NCI-H2196 (cell line): Measurements from ENCODE around the gene TRPV4.
A peak's percentile ranks its signal among the peaks of the same experiment; 100 is the strongest.
"Not testable (repeated sequence)": the region's sequence is repeated elsewhere in the genome, so short reads cannot be mapped to it uniquely, and the experiment has no call there.

Source experiments
- DNase-seq: peaks from one replicate; lab custom pipeline; 2025; ENCODE audit not compliant: unreplicated experiment; lab: John Stamatoyannopoulos, UW

The TRPV4 gene

DNA sequence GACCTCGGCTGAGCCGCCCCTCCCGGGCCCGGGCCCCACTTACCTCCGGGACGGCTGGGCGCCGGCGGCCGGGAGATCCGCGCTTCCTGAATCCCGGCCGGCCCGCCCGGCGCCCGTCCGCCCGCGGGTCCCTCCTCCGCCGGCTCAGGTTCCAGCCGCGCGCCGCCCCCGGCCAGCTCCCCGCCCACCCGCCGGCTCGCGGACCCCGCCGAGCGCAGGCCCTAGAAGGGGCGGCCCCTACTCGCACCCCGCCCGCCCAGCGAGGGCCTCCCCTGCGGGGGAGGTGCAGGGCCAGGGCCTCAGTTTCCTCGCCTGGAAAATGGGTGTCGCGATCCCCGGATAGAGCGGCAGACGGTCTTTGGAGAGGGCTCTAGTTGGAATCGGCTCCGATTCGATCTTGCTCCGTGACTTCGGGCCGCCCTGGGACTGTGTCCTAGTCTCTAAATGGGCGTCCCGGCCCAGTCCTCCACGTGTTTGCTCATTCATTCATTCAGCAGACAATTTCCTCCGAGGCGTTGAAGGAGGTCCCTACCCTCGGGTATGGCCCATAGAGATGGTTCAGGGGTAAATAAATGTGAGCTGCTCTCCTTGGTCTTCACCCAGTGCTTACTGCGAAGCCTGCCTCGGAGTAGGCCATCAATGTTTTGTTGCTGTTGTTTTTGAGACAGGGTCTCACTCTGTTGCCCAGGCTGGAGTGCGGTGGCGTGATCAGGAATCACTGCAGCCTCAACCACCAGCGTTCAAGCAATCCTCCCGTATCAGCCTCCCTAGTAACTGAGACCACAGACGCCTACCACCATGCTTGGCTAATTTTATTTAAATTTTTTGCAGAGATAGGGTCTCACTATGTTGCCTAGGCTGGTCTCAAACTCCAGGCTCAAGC, at the start of gene TRPV4:
Gene TRPV4, minus strand, starts transcription at position 92 of the 883 bp plus-strand sequence. CDS start 18,602 bp downstream, outside the sequence.
- no peak for DNase-seq

DNA sequence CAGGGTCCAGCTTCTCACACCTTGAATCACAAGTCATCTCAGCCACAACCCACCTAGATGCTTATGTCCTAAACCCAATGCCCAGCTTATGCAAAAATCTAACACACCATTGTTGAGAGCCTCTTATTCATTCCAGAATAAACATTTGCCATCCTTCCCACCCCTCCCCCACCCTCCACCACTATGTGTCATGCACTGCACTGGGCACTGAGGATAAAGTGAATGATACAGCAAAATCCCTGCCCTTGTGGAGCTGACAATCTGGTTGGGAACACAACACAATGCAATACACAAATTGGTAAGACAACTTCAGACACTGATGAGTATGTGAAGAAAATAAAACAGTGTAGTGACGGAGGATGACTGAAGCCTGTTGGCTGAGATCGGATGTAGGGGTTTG, 48.6 kb upstream of the TRPV4 start:
- no peak for DNase-seq

DNA sequence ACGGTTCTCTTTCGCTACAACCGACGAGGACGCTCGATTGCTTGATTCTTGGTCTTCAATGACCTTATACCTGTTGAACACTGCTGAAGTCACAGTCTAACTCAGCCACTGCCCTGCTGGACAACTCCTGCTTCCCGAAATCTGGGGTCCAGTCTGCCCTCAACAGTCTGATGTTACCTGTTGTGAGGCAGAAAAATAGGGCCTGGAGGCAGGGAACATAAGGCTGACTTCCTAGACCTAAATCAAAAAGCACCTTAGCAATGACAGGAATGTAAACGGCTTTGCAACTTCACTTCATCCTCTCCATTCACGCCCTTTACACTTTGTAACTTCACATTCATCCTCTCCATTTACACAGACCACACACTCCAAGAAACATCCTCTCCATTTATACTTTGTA, 47.7 kb upstream of the TRPV4 start:
- no peak for DNase-seq

DNA sequence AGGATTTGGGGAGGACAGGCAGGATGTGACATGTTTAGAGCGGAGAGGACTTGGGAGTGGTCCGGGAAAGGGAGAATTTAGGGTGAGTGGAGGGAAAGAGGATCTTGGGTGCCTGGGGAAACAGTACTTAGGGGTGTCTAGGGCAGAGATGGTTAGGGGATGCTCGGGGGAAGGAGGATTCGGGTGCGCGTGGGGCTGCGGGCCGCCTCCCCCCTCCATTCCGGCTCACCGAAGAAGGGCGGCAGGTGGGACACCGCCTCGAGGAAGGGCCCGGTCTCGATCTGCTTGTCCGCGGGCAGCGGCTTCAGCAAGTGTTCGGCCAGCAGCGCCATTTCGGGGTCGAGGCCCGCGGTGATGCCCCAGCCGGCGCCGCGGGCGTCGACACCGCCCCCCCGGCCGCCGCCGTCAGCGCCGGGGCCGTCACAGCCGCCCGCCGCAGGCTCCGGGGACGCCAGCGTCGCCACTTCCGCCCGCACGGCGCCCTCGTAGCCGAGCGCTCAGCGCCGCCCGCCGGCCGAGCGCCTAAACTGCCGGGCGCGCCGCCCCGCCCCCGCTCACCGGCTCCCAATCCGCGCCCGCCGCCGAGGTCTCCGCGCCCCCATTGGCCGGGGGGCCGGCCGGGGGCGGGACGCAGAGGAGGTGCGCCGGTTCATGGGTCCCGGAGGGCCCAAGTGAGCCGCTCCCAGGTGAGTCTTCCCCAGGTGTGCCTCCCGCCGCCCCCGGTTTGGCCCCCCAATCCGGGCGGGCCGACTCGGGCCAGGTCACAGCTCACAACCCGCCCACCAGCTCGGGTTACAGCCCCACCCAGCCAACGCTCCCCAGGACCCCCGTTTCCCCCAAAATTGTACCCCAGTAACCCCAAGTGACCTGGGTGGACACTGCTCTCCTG, 47.1 kb upstream of the TRPV4 start, which contains the start of gene GLTP:
Gene GLTP, minus strand, starts transcription at position 499 of the 889 bp plus-strand sequence. Its CDS starts 167 bp downstream, at position 332.
- peak; percentile 95 for DNase-seq

DNA sequence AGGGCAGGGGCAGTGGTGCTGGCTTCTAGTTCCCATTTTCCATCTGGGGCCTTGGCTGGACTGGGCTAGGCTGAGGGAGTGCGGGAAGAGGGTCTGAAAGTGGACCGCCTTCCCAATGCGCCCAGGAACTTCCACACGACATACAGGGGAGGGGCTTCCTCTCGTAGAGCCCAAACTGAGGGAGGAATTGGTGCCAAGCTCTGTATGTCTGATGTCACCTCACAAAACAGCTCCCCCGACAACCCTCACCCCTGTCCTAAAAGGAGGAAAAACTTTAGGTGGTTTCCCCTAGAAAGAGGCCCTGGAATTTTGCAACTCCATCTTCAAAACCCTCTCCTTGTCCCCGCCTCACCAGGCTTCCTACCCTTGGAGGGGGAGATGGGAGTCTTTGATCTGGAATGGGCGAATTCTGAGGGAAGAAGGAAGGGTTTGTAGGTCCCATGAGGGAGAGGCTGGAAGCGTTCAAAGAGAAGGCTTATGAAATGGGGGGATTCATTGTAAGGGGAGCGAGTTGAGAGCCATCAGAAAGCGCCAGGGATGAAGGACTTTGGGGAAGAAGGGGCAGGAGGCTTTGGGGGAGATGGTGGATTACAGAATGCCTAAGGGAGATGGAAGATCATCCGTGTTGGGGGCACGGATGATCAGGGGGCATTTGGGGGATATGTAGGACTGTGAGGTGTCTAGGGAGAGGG, 46.3 kb upstream of the TRPV4 start:
- DNase-seq: no peak

DNA sequence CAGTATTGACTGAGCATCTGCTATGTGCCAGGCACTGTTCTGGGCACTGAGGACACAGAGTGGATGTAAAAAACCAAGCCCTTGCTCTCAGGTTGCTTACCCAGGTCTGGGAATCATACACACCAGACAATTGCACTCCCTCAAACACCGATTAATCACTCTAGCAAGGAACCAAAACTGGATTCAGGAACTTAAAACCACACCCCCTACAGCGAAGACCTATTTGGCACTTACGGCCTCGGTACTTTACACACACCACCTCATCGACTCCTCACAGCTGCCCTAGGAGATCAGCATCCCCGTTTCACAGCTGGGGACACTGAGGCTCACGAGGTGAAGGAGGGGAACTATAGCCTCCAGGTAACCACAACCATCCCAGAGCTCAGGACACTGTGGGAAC, 45.6 kb upstream of the TRPV4 start:
- DNase-seq: no peak

DNA sequence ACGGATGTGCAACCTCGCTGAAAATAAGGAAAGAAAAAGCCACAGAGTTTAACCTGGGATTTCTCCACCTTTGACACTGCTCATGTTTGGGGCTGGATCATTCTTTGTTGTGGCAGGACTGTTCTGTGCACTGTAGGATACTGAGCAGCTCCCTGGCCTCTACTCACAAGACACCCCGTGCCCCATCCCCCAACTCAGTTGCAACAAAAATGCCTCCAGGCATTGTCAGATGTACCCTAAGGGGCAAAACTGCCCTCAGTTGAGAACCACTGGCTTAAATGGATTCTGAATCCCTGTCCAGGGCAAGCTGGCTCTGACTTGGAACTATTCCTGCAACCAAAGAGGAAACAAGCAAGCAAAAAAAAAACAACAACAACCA, 45.0 kb upstream of the TRPV4 start:
- DNase-seq: no peak

DNA sequence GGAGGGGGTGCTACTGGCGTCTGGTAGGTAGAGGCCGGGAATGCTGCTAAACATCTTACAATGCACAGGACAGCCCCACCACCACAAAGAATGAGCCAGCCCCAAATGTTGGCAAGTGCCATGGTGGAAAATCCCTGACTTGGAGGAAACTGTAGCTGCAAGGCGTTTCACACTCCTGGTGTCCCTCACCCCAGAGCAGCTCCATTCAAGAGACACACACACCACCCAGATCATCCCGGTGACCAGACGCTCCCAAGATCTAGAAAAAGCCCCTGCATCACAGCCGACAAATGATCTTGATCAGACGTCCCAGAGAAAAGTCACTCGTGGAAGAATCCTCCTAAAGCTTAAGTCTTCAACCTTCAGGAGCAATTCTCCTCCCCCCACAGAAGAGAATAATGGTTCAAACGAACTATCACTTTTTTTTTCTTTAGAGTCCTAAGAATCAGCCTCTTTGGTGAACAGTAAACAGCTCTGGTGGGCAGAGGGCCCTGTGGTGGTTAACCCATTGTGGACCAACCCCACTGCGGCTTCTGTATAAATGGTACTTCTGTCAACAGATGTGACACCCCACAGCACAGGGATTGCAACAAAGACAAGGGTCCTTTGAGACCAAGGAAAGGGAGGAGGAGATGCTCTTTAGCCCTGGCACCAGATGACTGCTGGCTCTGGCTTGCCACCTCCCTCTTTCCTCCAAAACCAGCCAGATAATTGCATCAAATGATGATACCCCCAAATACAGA, 44.5 kb upstream of the TRPV4 start:
- DNase-seq: no peak

DNA sequence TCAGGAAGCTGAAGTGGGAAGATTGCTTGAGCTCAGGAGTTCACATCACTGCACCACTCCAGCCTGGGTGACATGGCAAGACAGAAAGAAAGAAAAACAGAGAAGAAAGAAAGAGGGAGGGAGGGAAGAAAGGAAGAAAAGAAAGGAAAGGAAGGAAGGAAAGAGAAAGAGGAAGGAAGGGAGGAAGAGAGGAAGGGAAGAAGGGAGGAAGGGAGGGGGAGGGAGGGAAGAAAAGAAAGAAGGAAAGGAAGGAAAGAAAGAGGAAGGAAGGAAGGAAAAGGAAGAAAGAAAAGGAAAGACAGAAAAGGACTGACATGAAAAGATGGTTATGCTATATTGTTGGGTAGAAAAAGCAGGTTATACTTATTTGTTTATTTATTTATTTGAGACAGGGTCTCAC, 43.2 kb upstream of the TRPV4 start:
- DNase-seq: no peak

DNA sequence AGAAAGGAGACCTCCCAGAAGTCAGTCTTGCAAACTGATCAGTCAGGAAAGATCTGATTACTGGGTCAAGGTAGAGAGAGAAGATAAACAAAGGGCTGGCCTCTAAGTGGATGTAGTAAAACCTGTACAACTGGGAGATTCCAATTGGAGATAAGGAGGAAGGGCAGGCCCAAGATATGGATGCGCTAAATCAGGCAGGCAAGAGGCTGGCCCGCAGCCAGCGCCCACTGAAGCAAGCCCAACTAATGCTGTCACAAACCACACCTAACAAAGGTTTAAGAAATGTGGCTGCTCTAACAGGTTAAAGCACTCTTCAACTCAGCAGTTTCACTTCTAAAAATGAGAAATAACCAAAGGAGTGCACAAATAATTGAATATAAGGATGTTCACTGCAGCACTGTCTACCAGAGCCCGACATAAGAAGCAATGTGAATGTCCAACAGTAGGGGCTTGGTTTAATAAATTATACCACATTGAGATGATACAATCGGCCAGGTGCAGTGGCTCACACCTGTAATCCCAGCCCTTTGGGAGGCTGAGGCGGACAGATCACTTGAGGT, 42.5 kb upstream of the TRPV4 start:
- DNase-seq: peak; percentile 53

DNA sequence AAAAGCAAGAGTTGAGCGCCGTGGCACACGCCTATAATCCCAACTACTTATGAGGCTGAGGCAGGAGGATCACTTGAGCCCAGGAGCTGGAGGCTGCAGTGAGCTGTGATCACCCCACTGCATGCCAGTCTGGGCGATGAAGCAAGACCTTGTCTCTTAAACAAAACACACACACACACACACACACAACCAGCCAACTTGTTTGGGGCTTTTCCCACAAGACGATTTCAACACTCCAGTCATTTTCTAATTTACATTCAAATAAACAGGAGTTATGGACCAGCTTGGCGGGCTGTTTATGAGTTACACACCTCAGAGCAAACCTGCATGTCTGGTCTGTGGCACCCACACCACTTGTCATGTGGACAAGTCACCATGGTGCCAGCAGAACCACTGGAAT, 40.5 kb upstream of the TRPV4 start:
- DNase-seq: no peak

DNA sequence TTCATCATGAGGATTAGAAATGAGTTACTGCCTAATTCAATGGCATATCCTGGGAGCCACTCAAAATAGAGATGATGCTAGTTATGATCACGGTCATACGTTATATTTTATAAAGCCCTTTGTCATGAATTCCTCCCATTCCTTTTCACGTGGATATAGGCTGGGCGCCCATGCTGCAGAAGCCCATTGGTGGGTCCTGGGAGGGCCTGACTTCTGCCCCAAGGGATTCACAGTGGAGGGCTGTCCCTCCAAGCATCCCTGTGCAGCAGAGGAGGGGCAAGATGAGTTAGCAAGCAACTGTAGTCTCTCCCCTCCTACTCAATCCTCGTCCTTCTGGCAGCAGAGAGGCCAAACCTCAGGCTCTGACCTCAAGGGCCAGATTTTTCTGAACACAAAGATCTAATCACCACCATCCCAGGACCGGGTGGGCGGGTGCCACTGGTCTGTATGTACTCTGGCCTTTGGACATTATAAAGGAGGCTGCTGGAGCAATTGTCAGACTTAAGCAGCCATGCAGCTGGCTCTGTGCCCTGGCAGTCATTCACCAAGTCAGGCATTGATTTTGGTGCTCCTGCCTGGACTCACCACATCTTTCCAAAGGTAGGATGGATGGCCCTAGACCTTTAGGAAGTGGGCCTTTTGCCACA, 38.6 kb upstream of the TRPV4 start:
- no peak for DNase-seq

DNA sequence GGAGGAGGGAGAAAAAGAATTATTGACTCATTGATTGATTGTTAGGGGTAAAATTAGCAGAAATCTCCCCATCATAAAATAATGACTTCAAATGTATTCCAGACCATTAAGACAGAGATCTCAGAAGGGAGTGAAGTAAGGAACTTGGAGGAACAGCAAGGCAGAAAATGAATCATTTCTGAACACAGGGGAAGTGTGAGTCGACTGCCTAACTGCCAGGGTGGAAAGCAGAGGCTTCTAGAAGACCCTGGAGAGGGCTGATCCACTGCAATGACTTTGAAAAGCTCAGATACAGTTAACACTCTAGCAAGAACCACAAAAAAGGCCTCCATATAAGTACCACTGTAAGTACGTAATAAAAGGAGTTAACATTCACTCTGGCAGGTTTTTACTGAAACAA, 37.5 kb upstream of the TRPV4 start:
- DNase-seq: no peak

DNA sequence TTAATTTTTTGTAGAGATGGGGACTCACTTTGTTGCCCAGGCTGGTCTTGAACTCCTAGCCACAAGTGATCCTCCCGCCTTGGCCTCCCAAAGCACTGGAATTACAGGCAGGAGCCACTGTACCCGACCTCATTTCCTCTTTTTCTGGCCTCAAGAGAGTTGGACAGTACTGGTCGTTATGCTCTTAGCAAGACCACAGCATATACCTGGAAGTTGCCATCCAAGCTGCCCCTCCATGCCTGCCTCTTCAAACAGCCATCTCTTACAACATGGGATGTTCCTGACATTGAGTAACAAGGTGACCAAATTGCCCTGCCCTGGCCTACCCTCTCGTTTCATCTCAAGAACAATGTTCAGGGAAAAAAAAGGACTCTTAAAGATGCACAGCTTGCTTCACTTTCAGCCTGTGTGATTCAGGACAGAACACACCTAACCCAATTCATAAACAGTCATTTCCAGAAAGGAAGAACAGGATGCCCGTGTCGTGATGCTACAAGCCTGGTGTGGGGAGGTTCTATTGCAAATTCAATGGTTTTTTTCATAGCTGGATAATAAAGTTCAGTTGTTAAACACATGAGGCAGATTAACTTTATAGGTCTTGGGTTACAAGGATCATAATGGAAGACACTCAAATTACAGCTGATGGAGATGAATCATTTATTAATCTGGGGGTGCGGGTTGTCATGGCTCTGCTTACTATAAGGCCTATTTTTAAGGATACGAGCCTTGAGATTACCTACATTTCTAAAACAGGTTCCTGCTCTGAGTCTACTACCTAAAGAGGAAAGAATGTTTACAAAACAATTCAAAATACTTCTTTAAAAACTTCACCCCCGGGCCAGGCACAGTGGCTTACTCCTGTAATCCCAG, 35.2 kb upstream of the TRPV4 start:
- no peak for DNase-seq

DNA sequence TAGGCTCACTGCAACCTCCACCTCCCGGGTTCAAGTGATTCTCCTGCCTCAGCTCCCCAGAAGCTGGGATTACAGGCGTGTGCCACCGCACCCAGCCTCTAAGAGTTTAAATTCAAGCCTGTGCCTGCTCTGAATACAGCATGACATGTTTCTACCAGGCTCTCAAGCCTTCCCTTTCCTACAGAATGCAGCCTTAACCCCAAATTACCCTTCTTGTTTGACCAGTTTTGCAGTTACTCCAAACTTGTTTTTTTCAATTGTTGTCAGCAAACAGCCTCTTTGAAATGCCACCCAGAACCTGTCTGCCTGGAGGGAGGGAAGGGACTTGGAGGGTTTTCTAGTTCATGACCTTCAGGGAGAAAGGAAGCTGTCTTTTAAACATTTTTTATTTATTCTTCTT, 31.7 kb upstream of the TRPV4 start:
- peak; percentile 26 for DNase-seq

DNA sequence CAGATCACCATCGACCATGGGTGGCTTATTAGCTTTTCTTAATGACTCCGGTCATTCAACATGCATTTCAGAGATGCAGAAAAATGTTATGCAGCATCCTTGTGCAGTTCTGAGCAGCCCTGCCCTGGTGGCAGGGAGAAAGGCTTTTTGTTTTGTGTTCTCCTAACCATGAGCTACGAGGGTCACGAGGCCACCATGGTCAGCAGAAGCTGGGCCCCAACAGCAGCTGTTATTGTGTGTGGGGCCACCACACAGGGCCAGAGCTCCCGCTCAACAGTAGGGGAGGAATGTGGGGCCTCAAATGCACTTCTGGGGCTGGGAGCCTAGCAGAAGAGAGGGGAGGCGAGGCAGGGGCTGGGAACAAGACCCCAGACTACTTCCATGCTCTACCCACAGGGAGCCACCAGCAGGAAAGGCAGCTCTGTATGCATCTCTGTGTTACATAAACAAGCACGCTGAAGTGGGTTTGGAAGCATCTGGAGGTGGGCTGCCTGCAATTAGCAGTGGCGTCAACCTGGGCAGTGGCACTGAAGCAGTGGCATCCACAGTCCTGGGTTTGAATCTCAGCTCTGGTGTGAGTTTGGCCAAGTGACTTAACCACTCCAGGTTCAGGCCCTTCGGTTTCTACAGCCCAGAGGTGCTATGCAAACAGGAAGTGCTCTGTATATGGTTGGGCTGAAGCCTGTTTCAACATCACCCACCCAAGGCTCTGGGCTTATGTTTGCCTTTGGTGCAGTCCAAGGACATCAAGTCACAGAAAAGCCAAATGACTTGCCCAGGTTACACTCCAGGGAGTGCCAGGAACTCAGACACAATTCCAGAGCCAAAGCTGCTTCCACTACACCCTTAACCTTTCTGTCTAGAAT, 30.9 kb upstream of the TRPV4 start:
- no peak for DNase-seq

DNA sequence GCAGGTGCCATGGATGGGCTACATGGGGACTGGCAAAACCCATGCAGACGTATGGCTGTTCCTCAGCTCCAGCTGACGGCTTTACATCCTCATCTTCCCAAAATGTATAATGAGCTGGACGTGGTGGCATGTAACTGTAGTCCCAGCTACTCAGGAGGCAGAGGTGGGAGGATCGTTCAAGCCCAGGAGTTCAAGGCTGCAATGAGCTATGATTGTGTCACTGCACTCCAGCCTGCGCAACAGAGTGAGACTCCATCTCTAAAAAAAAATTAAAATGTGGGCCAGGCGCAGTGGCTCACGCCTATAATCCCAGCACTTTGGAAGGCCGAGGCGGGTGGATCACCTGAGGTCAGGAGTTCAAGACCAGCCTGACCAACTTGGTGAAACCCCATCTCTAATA, 29.3 kb upstream of the TRPV4 start:
- not testable (repeated sequence) for DNase-seq
